Measurements from ENCODE around the gene TMBIM1.

DNA sequence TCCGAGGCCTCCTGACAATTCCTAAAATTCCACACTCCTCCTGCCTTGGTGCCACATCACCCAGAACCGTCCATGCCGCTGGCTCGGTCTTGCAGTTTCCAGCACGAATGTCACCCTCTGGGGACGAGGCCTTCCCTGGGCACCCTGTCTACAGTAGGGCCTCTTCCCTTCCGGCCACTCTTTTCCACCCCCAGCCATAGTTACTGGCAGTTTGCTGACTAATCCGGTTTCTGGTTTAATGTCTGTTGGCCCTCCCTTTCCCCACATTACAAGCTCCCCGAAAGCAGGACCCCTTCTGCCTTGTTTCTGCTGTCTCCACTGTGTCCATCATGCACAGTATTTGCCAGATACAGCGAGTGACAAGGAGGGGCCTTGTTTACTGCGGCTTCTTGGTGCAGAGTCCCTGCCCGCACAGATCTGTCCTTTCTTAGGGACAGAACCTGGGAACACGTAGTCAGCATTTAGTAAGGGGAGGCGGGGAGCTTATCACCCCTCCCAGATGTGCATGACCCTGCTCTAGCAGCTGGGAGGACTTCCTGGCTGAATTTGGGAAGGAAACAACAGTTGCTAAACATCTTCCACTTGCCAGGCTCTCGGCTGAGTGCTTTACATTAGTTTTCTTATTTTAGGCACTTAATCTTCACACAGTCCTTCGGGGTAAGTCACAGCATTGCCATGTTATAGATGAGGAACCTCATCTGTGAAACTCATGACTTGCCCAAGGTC, 40.8 kb upstream of the TMBIM1 start:
- no peak for TF ChIP-seq CTCF (IDR thresholded peaks at IDR 0.05)
- TF ChIP-seq ZFX (IDR thresholded peaks at IDR 0.05; ENCODE audit: borderline replicate concordance): no peak

All from 22Rv1 (cell line).